PC-3 (cell line): Measurements from ENCODE around the gene SART3. TPM values are rescaled to one million over a fixed set of nuclear protein-coding genes. Genes with fewer than 3 reads are reported as not detected.

Experiments used
- ATAC-seq: fragments of 200-7000 bp; cut with Tn5 transposase; 2 replicates; pipeline ENCODE4 v1.9.1; 2020; ENCODE audit warnings: mild to moderate bottlenecking, moderate library complexity
- BruUV-seq: library from RNA; stranded (reverse); fragments of 400-500 nt; replicated peaks from 2 replicates; lab custom pipeline; 2021; lab: Mats Ljungman, UMichigan
- CTCF ChIA-PET: fragments of 300-600 bp; sonication (Branson Sonifier 250); formaldehyde crosslinking; loops from one replicate; lab custom pipeline; 2022; ENCODE audit warnings: antibody characterized with exemption; lab: Charles Lee
- POLR2A ChIA-PET: fragments of 300-600 bp; sonication (Branson Sonifier 250); formaldehyde crosslinking; loops from one replicate; lab custom pipeline; 2022; ENCODE audit warnings: antibody characterized with exemption; ENCODE audit not compliant: unreplicated experiment; lab: Charles Lee
- DNase-seq: peaks from one replicate; pipeline ENCODE4 v3.0.0-alpha.2; 2015
- H2AFZ ChIP-seq: fragments of 300-600 bp; sonication (generic); 2 replicates; pipeline ENCODE4 v1.6.0; 2016; ENCODE audit warnings: antibody characterized with exemption, low read length
- H3F3A ChIP-seq: fragments of 300-600 bp; sonication (generic); one replicate; pipeline ENCODE4 v1.6.0; 2017; ENCODE audit warnings: antibody characterized with exemption, low read length, control low read depth, mild to moderate bottlenecking; ENCODE audit not compliant: unreplicated experiment
- H3K27ac ChIP-seq: fragments of 300-600 bp; sonication (generic); 2 replicates; pipeline ENCODE4 v1.5.1; 2016; ENCODE audit warnings: mild to moderate bottlenecking, low read length
- H3K27me3 ChIP-seq: fragments of 300-600 bp; sonication (generic); 2 replicates; pipeline ENCODE4 v1.6.1; 2016; ENCODE audit warnings: low read length, mixed read lengths
- H3K36me3 ChIP-seq: fragments of 300-600 bp; sonication (generic); 2 replicates; pipeline ENCODE4 v1.6.1; 2016; ENCODE audit warnings: low read depth, mixed run types, low read length, mixed read lengths
- H3K4me1 ChIP-seq: fragments of 300-600 bp; sonication (generic); 2 replicates; pipeline ENCODE4 v1.5.1; 2016; ENCODE audit warnings: low read length; ENCODE audit not compliant: insufficient read depth
- H3K4me2 ChIP-seq: fragments of 300-600 bp; sonication (generic); 2 replicates; pipeline ENCODE4 v1.6.0; 2016; ENCODE audit warnings: low read length
- H3K4me3 ChIP-seq: fragments of 300-600 bp; sonication (generic); 2 replicates; pipeline ENCODE4 v1.5.1; 2016; ENCODE audit warnings: mild to moderate bottlenecking, low read length, mixed read lengths
- H3K79me2 ChIP-seq: fragments of 300-600 bp; sonication (generic); 2 replicates; pipeline ENCODE4 v1.6.1; 2017; ENCODE audit warnings: low read length, mixed read lengths
- H3K9ac ChIP-seq: fragments of 300-600 bp; sonication (generic); 2 replicates; pipeline ENCODE4 v1.6.0; 2016; ENCODE audit warnings: mild to moderate bottlenecking, low read length
- H3K9me2 ChIP-seq: fragments of 300-600 bp; sonication (generic); replicated peaks from 2 replicates; pipeline ENCODE4 v1.6.1; 2016; ENCODE audit warnings: mixed run types, low read length, mixed read lengths
- H3K9me3 ChIP-seq: fragments of 300-600 bp; sonication (generic); 2 replicates; pipeline ENCODE4 v1.6.1; 2016; ENCODE audit warnings: low read length, mixed read lengths
- H4K20me1 ChIP-seq: fragments of 300-600 bp; sonication (generic); 2 replicates; pipeline ENCODE4 v1.6.1; 2016; ENCODE audit warnings: low read length, mixed read lengths
- CTCF ChIP-seq: fragments of 300-600 bp; sonication (generic); conservative IDR thresholded peaks from 2 replicates; pipeline ENCODE4 v1.5.1; 2017; ENCODE audit warnings: antibody characterized with exemption, low read depth, mild to moderate bottlenecking, low read length
- EZH2 ChIP-seq: fragments of 300-600 bp; sonication (generic); IDR thresholded peaks from one replicate; pipeline ENCODE4 v1.6.1; 2017; ENCODE audit warnings: antibody characterized with exemption, mild to moderate bottlenecking, low read length; ENCODE audit not compliant: unreplicated experiment
- EZH2phosphoT487 ChIP-seq: fragments of 300-600 bp; sonication (generic); IDR thresholded peaks from 2 replicates; pipeline ENCODE4 v1.6.1; 2018; ENCODE audit warnings: mild to moderate bottlenecking, antibody characterized with exemption, low read length, borderline replicate concordance
- intact Hi-C: fragments of 100-400 bp; cut with micrococcal nuclease; formaldehyde crosslinking; loops from 2 replicates; pipeline ENCODE4 v1.9.0; 2023
- total RNA-seq: library from RNA; depleted of rRNA; stranded (reverse); fragments of >200 nt; gene quantifications from 2 replicates; pipeline ENCODE4 v1.2.3, GENCODE V29; 2014

SART3 gene
- total RNA-seq, 1 experiment from 2014 or later = 165 TPM

GRCh38 chr12:108510836-108511235, 50.1 kb downstream of the SART3 start:
- POLR2A ChIA-PET = no interaction called here
- Histone ChIP-seq H3K27ac (no peak overlapping the region), H4K20me1 (no peaks in the 10 kb centered on the region), H3K79me2 (peaks cover 5% of the 10 kb centered on the region), H3K9ac (no peak overlapping the region), H3K4me3 (no peak overlapping the region), H2AFZ (no peak overlapping the region), H3K9me2 (no peaks in the 10 kb centered on the region), H3K27me3 (no peaks in the 10 kb centered on the region), H3K4me1 (peaks cover 11% of the 10 kb centered on the region; the same call in 1 of the 2 replicates), H3K4me2 (no peak overlapping the region), H3F3A (no peaks in the 10 kb centered on the region), H3K36me3 (no peaks in the 10 kb centered on the region), H3K9me3 (no peaks in the 10 kb centered on the region)
- BruUV-seq = no TSS peak
- intact Hi-C loops = loop anchor here (5.0 to 10.0 kb wide), 3 partner anchors 449 to 826 kb away; partner anchors contain the start of gene PWP1
- CTCF ChIA-PET = no interaction called here
- DNase-seq (no peak), ATAC-seq (no peak)
- TF ChIP-seq CTCF (no peak), EZH2 (no peak), EZH2phosphoT487 (no peak)

- BruUV-seq = no TSS peak
- POLR2A ChIA-PET = no interaction called here
- CTCF ChIA-PET = no interaction called here
These were observed 51.2 kb downstream of the SART3 start for GRCh38 chr12:108509806-108510205.

More at GRCh38 chr12:108509806-108510205, 51.2 kb downstream of the SART3 start:
- no peak overlapping the region for H2AFZ ChIP-seq
- no peak overlapping the region for H3K9ac ChIP-seq
- H3K79me2 ChIP-seq = no peaks in the 10 kb centered on the region
- H4K20me1 ChIP-seq = no peaks in the 10 kb centered on the region
- no peak overlapping the region for H3K4me3 ChIP-seq
- no peaks in the 10 kb centered on the region for H3F3A ChIP-seq
- no peaks in the 10 kb centered on the region for H3K9me3 ChIP-seq
- peaks cover 8% of the 10 kb centered on the region; the same call in 1 of the 2 replicates for H3K4me1 ChIP-seq
- H3K27ac ChIP-seq = no peak overlapping the region
- no peaks in the 10 kb centered on the region for H3K9me2 ChIP-seq
- H3K27me3 ChIP-seq = no peaks in the 10 kb centered on the region
- intact Hi-C loops = loop anchor here (5.0 to 10.0 kb wide), 3 partner anchors 448 to 825 kb away; partner anchors contain the start of gene PWP1
- no peak overlapping the region for H3K4me2 ChIP-seq
- ATAC-seq = no peak
- TF ChIP-seq CTCF (no peak), EZH2 (no peak), EZH2phosphoT487 (no peak)
- H3K36me3 ChIP-seq = no peaks in the 10 kb centered on the region
- DNase-seq = no peak
